ENCODE measurements around the gene ILK.

DNA sequence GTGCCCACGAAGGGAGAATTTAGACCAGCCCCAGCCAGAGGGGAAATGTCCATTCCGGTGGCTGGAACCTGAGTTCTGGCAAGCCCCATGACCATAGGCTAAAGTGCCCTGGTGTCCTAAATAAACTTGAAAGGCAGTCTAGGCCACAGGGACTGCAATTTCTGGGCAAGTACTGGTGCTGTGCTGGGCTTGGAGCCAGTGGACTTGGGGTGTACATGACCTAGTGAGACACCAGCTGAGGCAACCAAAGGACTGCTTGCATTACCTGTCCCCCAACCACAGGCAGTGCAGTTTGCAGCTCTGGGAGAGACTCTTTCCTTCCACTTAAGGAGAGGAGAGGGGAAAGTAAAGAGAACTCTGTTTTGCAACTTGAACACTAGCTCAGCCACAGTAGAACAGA is 23.9 kb upstream of the ILK start:
- TF ChIP-seq CTCF (IDR thresholded peaks at IDR 0.05) (no peak), EP300 (IDR thresholded peaks at IDR 0.05) (no peak)

All from suprapubic skin (tissue), 3 donors.